ENCODE measurements around the gene SPAST. TPM values are rescaled to one million over a fixed set of nuclear protein-coding genes. Genes with fewer than 3 reads are reported as not detected.

The SPAST gene
- total RNA-seq, 2 donors from 2014 or later = 11.1 to 12.6 TPM

Other genes with a start within 250 kb of the SPAST start
- gene MEMO1, start 52.5 kb upstream of the SPAST start, total RNA-seq = 10 to 100 TPM; 33.5 to 44.7 TPM
- gene DPY30, start 23.8 kb upstream of the SPAST start, total RNA-seq = 10 to 100 TPM; 41.6 to 45.5 TPM
- 10 to 100 TPM; 19.4 to 19.9 TPM for gene SLC30A6, start 102.3 kb downstream of the SPAST start, total RNA-seq
- gene NLRC4, start 201.3 kb downstream of the SPAST start, total RNA-seq = 1 to 10 TPM; 3.5 to 4.0 TPM
- gene YIPF4, start 214.3 kb downstream of the SPAST start, total RNA-seq = 10 to 100 TPM; 42.2 to 42.8 TPM

All from posterior vena cava (tissue), 2 donors.